DOHH2 (cell line): ENCODE results near the gene RSAD2.

Experiments
- H3F3A ChIP-seq: fragments of 200-600 bp; sonication (generic), shearing (Covaris generic); 2 replicates; pipeline ENCODE4 v1.6.0; 2016; ENCODE audit warnings: antibody characterized with exemption, mild to moderate bottlenecking; ENCODE audit not compliant: control insufficient read depth, insufficient read depth
- H3K27ac ChIP-seq: fragments of 200-600 bp; sonication (generic); 2 replicates; pipeline ENCODE4 v1.5.1; 2014; ENCODE audit warnings: low read depth, mild to moderate bottlenecking, low read length, moderate library complexity
- H3K27me3 ChIP-seq: fragments of 200-600 bp; sonication (generic); 2 replicates; pipeline ENCODE4 v1.6.1; 2014; ENCODE audit warnings: mild to moderate bottlenecking, low read length, mixed read lengths; ENCODE audit not compliant: control insufficient read depth
- H3K36me3 ChIP-seq: fragments of 200-600 bp; sonication (generic); 2 replicates; pipeline ENCODE4 v1.6.1; 2014; ENCODE audit warnings: mild to moderate bottlenecking, low read length, moderate library complexity, mixed read lengths; ENCODE audit not compliant: control insufficient read depth
- H3K4me1 ChIP-seq: fragments of 200-600 bp; sonication (generic); 2 replicates; pipeline ENCODE4 v1.6.1; 2014; ENCODE audit warnings: mild to moderate bottlenecking, low read length, mixed read lengths; ENCODE audit not compliant: control insufficient read depth
- H3K4me2 ChIP-seq: fragments of 200-600 bp; sonication (generic); 2 replicates; pipeline ENCODE4 v1.6.0; 2014; ENCODE audit warnings: mild to moderate bottlenecking, low read length, moderate library complexity
- H3K4me3 ChIP-seq: fragments of 200-600 bp; sonication (generic); 2 replicates; pipeline ENCODE4 v1.5.1; 2014; ENCODE audit warnings: mild to moderate bottlenecking, low read length, mixed read lengths
- H3K79me2 ChIP-seq: fragments of 200-600 bp; sonication (generic); 2 replicates; pipeline ENCODE4 v1.6.1; 2014; ENCODE audit warnings: mild to moderate bottlenecking, low read length, mixed read lengths; ENCODE audit not compliant: control insufficient read depth
- H3K9me2 ChIP-seq: fragments of 200-600 bp; sonication (generic); replicated peaks from 2 replicates; pipeline ENCODE4 v1.6.1; 2014; ENCODE audit warnings: mild to moderate bottlenecking, low read length, mixed read lengths; ENCODE audit not compliant: control insufficient read depth
- H3K9me3 ChIP-seq: fragments of 200-600 bp; sonication (generic); 2 replicates; pipeline ENCODE4 v1.6.1; 2014; ENCODE audit warnings: antibody characterized with exemption, low read length, mixed read lengths; ENCODE audit not compliant: control insufficient read depth, insufficient read depth
- H4K20me1 ChIP-seq: fragments of 200-600 bp; sonication (generic); 2 replicates; pipeline ENCODE4 v1.6.0; 2014; ENCODE audit warnings: low read depth, mild to moderate bottlenecking, antibody characterized with exemption, low read length, moderate library complexity; ENCODE audit not compliant: control insufficient read depth, insufficient read depth
- EZH2phosphoT487 ChIP-seq: fragments of 200-600 bp; sonication (generic); IDR thresholded peaks from 2 replicates; pipeline ENCODE4 v1.6.1; 2017; ENCODE audit warnings: borderline replicate concordance, mild to moderate bottlenecking, antibody characterized with exemption, low read length, moderate library complexity, mixed read lengths
- TF ChIP-seq, protein P1 (sequence below): fragments of 200-600 bp; sonication (generic); IDR thresholded peaks from one replicate; pipeline ENCODE4 v1.5.1; 2014; ENCODE audit warnings: antibody characterized with exemption, mild to moderate bottlenecking, low read depth, low read length; ENCODE audit not compliant: poor library complexity, severe bottlenecking

The RSAD2 gene

GRCh38 chr2:6917071-6917760, 39.6 kb downstream of the RSAD2 start, which contains the start of gene RNF144A:
RNF144A (plus strand) TSS chr2:6917412; CDS start chr2:6996927, 79,515 bp downstream.
- H3F3A ChIP-seq: no peaks in the 10 kb centered on the region
- H3K4me3 ChIP-seq: peak within 1 kb of the TSS; percentile 39; the same call in 1 of the 2 replicates
- H3K79me2 ChIP-seq: no peaks in the 10 kb centered on the region
- H3K36me3 ChIP-seq: no peaks in the 10 kb centered on the region
- H3K9me3 ChIP-seq: no peaks in the 10 kb centered on the region
- TF ChIP-seq, protein P1, sequence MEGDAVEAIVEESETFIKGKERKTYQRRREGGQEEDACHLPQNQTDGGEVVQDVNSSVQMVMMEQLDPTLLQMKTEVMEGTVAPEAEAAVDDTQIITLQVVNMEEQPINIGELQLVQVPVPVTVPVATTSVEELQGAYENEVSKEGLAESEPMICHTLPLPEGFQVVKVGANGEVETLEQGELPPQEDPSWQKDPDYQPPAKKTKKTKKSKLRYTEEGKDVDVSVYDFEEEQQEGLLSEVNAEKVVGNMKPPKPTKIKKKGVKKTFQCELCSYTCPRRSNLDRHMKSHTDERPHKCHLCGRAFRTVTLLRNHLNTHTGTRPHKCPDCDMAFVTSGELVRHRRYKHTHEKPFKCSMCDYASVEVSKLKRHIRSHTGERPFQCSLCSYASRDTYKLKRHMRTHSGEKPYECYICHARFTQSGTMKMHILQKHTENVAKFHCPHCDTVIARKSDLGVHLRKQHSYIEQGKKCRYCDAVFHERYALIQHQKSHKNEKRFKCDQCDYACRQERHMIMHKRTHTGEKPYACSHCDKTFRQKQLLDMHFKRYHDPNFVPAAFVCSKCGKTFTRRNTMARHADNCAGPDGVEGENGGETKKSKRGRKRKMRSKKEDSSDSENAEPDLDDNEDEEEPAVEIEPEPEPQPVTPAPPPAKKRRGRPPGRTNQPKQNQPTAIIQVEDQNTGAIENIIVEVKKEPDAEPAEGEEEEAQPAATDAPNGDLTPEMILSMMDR: peak; percentile 36
- no peak for TF ChIP-seq EZH2phosphoT487
- no peaks in the 10 kb centered on the region for H3K4me1 ChIP-seq
- no peak within 1 kb of the TSS; the same call in 1 of the 2 replicates for H3K4me2 ChIP-seq
- no peaks in the 10 kb centered on the region for H3K27me3 ChIP-seq
- H3K27ac ChIP-seq: no peak within 1 kb of the TSS
- H4K20me1 ChIP-seq: no peaks in the 10 kb centered on the region
- no peaks in the 10 kb centered on the region for H3K9me2 ChIP-seq

DNA sequence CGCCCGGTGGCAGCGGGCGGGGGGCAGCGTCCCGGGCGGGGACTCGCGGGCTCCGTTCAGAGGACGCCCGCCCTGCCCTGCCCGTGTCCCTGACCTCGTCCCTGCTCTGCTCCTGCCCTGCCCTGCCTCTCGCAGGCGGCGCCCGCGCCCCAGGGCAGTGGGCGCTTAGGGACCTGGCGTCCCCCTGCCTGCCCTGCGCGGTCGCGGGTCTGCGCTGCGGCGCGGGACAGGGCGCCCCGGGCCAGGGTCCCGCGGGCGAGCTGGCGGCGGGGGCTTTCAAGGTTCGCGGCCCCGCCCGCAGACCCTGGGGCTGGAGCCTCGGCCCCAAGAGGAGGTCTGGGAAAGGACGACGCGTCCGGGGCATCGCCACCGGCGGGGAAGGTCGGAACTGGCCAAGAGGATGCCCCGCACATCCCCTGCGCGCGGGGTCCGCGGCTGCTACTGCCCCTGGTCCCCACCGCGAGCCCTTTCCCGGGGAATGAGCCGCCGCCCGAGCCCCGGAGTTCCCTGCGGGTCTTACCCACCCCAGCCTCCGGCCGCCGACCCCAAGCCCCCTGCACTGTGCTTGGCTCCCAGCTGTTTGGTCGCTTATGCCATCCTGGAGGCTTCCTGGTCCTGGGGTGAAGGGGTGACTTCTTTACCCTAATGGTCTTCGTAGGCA, 40.3 kb downstream of the RSAD2 start:
- Histone ChIP-seq H3K9me3 (no peaks in the 10 kb centered on the region), H3K27ac (no peak overlapping the region), H3K4me2 (no peak overlapping the region), H3F3A (no peaks in the 10 kb centered on the region), H4K20me1 (no peaks in the 10 kb centered on the region), H3K9me2 (no peaks in the 10 kb centered on the region), H3K27me3 (no peaks in the 10 kb centered on the region), H3K36me3 (no peaks in the 10 kb centered on the region), H3K4me1 (no peaks in the 10 kb centered on the region), H3K4me3 (no peak overlapping the region), H3K79me2 (no peaks in the 10 kb centered on the region)
- TF ChIP-seq EZH2phosphoT487: no peak
- TF ChIP-seq, protein P1: no peak

- H3F3A ChIP-seq: no peaks in the 10 kb centered on the region
- H3K4me1 ChIP-seq: no peaks in the 10 kb centered on the region
- no peaks in the 10 kb centered on the region for H3K36me3 ChIP-seq
- H3K27ac ChIP-seq: no peak overlapping the region
- no peaks in the 10 kb centered on the region for H3K27me3 ChIP-seq
- no peaks in the 10 kb centered on the region for H3K9me3 ChIP-seq
- H3K4me3 ChIP-seq: no peak overlapping the region
- no peaks in the 10 kb centered on the region for H4K20me1 ChIP-seq
- no peak for TF ChIP-seq EZH2phosphoT487
- TF ChIP-seq, protein P1: no peak
- no peak overlapping the region for H3K4me2 ChIP-seq
- no peaks in the 10 kb centered on the region for H3K79me2 ChIP-seq
- H3K9me2 ChIP-seq: no peaks in the 10 kb centered on the region
These were observed 42.5 kb downstream of the RSAD2 start for GRCh38 chr2:6919901-6920742.
